AG09309 (cell line): Measurements from ENCODE around the gene COL24A1.

ENCODE experiments used
- DNase-seq: peaks from one replicate; pipeline ENCODE4 v3.0.0-alpha.2; 2010; ENCODE audit warnings: low read depth
- H3K4me3 ChIP-seq: 2 replicates; pipeline ENCODE4 v1.5.1; 2011; ENCODE audit warnings: mild to moderate bottlenecking, low read depth, low read length, moderate library complexity; ENCODE audit not compliant: control insufficient read depth
- CTCF ChIP-seq: IDR thresholded peaks from 2 replicates; pipeline ENCODE4 v1.5.1; 2011; ENCODE audit warnings: mild to moderate bottlenecking, low read depth, low read length, inconsistent platforms; ENCODE audit not compliant: insufficient read depth, control insufficient read depth; ENCODE audit errors: missing control alignments

The COL24A1 gene

GRCh38 chr1:86016076-86016759, 140.4 kb downstream of the COL24A1 start:
- no peak for TF ChIP-seq CTCF
- no peak overlapping the region for H3K4me3 ChIP-seq
- DNase-seq, result no peak

DNA sequence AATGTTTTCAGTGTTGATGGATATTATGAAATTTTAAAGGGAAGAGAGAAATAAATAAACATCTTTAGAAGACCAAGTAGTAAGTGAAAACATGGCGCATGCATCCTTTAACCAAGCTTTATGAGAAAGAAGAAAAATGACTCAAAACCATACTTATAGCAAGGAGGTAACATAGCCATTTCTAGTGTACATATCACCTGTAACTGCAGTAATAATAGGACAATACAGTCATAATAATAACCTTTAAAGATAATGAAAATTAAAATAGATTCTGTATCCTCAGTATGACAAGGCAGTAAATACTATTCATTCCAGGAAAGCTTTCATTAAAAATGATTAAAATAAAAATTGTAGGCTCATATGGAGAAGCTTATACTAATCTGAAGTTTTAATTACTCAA, 141.2 kb downstream of the COL24A1 start:
- H3K4me3 ChIP-seq, result no peak overlapping the region
- no peak for DNase-seq
- TF ChIP-seq CTCF, result no peak

DNA sequence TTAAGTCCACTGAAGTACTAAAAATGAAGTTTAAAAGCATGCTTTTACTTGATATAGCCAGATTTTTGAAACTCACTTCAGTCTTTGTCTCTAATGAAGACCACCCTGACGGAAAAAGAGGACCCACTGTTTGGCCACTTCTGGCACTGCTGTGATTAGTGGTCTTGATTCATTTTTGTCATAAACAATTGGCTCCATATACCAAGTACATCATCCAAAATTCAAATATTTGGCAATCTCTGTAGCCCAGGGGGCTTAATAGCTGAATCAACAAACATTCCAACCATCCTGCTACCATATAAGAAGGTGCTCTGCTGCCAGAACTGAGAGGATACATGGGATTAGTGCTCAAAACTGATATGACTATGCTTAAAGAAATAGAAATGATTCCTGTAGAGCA, 156.0 kb downstream of the COL24A1 start:
- DNase-seq, result no peak
- TF ChIP-seq CTCF, result no peak
- no peak overlapping the region for H3K4me3 ChIP-seq

GRCh38 chr1:85998105-85998855, 158.3 kb downstream of the COL24A1 start:
- no peak overlapping the region for H3K4me3 ChIP-seq
- no peak for DNase-seq
- TF ChIP-seq CTCF, result no peak

- TF ChIP-seq CTCF, result no peak
- H3K4me3 ChIP-seq, result peak overlapping the region; percentile 14; the same call in 1 of the 2 replicates
- peak; percentile 53 for DNase-seq
Observed at GRCh38 chr1:85992791-85993190, 163.8 kb downstream of the COL24A1 start.

- no peak for DNase-seq
- no peak for TF ChIP-seq CTCF
- no peak overlapping the region for H3K4me3 ChIP-seq
Observed at GRCh38 chr1:85991261-85991660, 165.3 kb downstream of the COL24A1 start.
